ENCODE measurements around the gene CD302.
"Not testable (repeated sequence)": the region's sequence is repeated elsewhere in the genome, so short reads cannot be mapped to it uniquely, and the experiment has no call there.

CD302 gene

GRCh38 chr2:159745237-159745636 is 52.8 kb downstream of the CD302 start:
- DNase-seq, result not testable (repeated sequence)

- no peak for DNase-seq
These were observed 53.6 kb downstream of the CD302 start for GRCh38 chr2:159744363-159744762.

- DNase-seq, result no peak
These were observed 55.2 kb downstream of the CD302 start for GRCh38 chr2:159742846-159743245.

GRCh38 chr2:159738509-159739390 is 59.3 kb downstream of the CD302 start:
- DNase-seq, result peak; percentile 49 to 65 (median 56)

- no peak for DNase-seq
These were observed 60.1 kb downstream of the CD302 start for GRCh38 chr2:159737917-159738296.

GRCh38 chr2:159737292-159737916 is 60.6 kb downstream of the CD302 start:
- DNase-seq, result no peak

GRCh38 chr2:159736048-159736447 is 62.0 kb downstream of the CD302 start:
- no peak for DNase-seq

- no peak for DNase-seq
These were observed 62.4 kb downstream of the CD302 start for GRCh38 chr2:159735648-159736047.

- peak; percentile 21 to 55 (median 38) for DNase-seq
These were observed 69.4 kb downstream of the CD302 start for GRCh38 chr2:159728629-159729028.

GRCh38 chr2:159725713-159726112 is 72.3 kb downstream of the CD302 start:
- DNase-seq, result no peak

GRCh38 chr2:159724795-159725572 is 73.0 kb downstream of the CD302 start:
- DNase-seq, result not testable (repeated sequence)

GRCh38 chr2:159722580-159722979 is 75.4 kb downstream of the CD302 start:
- no peak for DNase-seq

GRCh38 chr2:159720676-159721075 is 77.3 kb downstream of the CD302 start:
- no peak for DNase-seq
